Colonic mucosa (tissue), 4 donors: ENCODE measurements around the gene KRTAP10-4. TPM values are rescaled to one million over a fixed set of nuclear protein-coding genes. Genes with fewer than 3 reads are reported as not detected.
"Not testable (repeated sequence)": the region's sequence is repeated elsewhere in the genome, so short reads cannot be mapped to it uniquely, and the experiment has no call there.

Experiments used
- DNase-seq: peaks from one replicate; pipeline ENCODE4 v3.0.0-alpha.2; 2020
- H3K27ac ChIP-seq: fragments of 200-600 bp; one replicate; pipeline ENCODE4 v1.8.0; 2021
- H3K27me3 ChIP-seq: fragments of 200-600 bp; one replicate; pipeline ENCODE4 v1.8.0; 2021
- H3K36me3 ChIP-seq: fragments of 200-600 bp; one replicate; pipeline ENCODE4 v1.8.0; 2021
- H3K4me1 ChIP-seq: fragments of 200-600 bp; one replicate; pipeline ENCODE4 v1.8.0; 2021; ENCODE audit warnings: mild to moderate bottlenecking
- H3K4me3 ChIP-seq: fragments of 200-600 bp; one replicate; pipeline ENCODE4 v1.8.0; 2021
- H3K9ac ChIP-seq, 2 donors: one replicate each; pipeline ENCODE4 v1.7.0; 2013; ENCODE audit warnings: control low read depth in 2 of 2, low read depth in 2 of 2, low read length in 2 of 2
- H3K9me3 ChIP-seq: fragments of 200-600 bp; one replicate; pipeline ENCODE4 v1.8.0; 2021
- CTCF ChIP-seq: fragments of 200-600 bp; IDR thresholded peaks from one replicate; pipeline ENCODE4 v1.8.0; 2022; ENCODE audit warnings: antibody characterized with exemption, mild to moderate bottlenecking
- intact Hi-C: fragments of 100-400 bp; cut with DNase I; formaldehyde crosslinking; loops from one replicate; pipeline ENCODE4 v1.14.1; 2022
- total RNA-seq, 2 donors: library from RNA; stranded (reverse); fragmentation: NEBNext Ultra II Directional in 1 of 2; extraction: Animal tissue kit (Norgen Biotek cat#: 25700) in 1 of 2; gene quantifications; one replicate each; pipeline ENCODE4 v1.2.1, GENCODE V29; 2021
- donor health status: healthy.
- donor health status: DM: no; HTN: no; CAD: no.
- donor health status: DM: no; HTN: no; CAD: no.

The KRTAP10-4 gene
- total RNA-seq, 2 donors from 2014 or later: not detected

- TF ChIP-seq CTCF: no peak
- H3K9ac ChIP-seq: no peak overlapping the region
- H3K4me1 ChIP-seq: no peaks in the 10 kb centered on the region
- H3K9me3 ChIP-seq: no peaks in the 10 kb centered on the region
- intact Hi-C loops: no loop called here
- no peak for DNase-seq
- H3K27ac ChIP-seq: no peak overlapping the region
- H3K36me3 ChIP-seq: no peaks in the 10 kb centered on the region
- no peak overlapping the region for H3K4me3 ChIP-seq
- H3K27me3 ChIP-seq: no peaks in the 10 kb centered on the region
These were observed 16.8 kb downstream of the KRTAP10-4 start for GRCh38 chr21:44590311-44590721.

GRCh38 chr21:44590897-44591800, 17.6 kb downstream of the KRTAP10-4 start:
- H3K27me3 ChIP-seq, DNase-seq, intact Hi-C loops, H3K27ac ChIP-seq, H3K4me1 ChIP-seq, H3K9ac ChIP-seq, H3K36me3 ChIP-seq, H3K9me3 ChIP-seq, H3K4me3 ChIP-seq: not testable (repeated sequence)

- DNase-seq, H3K36me3 ChIP-seq, H3K4me3 ChIP-seq, H3K9me3 ChIP-seq, H3K9ac ChIP-seq, H3K27me3 ChIP-seq, H3K4me1 ChIP-seq, H3K27ac ChIP-seq, intact Hi-C loops: not testable (repeated sequence)
These were observed 18.2 kb downstream of the KRTAP10-4 start for GRCh38 chr21:44591801-44592130.

- no peaks in the 10 kb centered on the region for H3K27me3 ChIP-seq
- H3K27ac ChIP-seq: no peak within 1 kb of the TSS
- no peak within 1 kb of the TSS for H3K4me3 ChIP-seq
- no peak within 1 kb of the TSS for H3K9ac ChIP-seq
- H3K9me3 ChIP-seq: no peaks in the 10 kb centered on the region
- no peaks in the 10 kb centered on the region for H3K36me3 ChIP-seq
- no peak for DNase-seq
- TF ChIP-seq CTCF: no peak
- intact Hi-C loops: no loop called here
- no peaks in the 10 kb centered on the region for H3K4me1 ChIP-seq
These were observed 19.1 kb downstream of the KRTAP10-4 start, which contains the start of gene KRTAP10-6 for GRCh38 chr21:44592446-44593311. Gene KRTAP10-6, minus strand, starts transcription at chr21:44592505. Its CDS starts 21 bp downstream, at chr21:44592484.

- no peaks in the 10 kb centered on the region for H3K27me3 ChIP-seq
- TF ChIP-seq CTCF: no peak
- no peak for DNase-seq
- no peak overlapping the region for H3K9ac ChIP-seq
- H3K27ac ChIP-seq: no peak overlapping the region
- no peaks in the 10 kb centered on the region for H3K9me3 ChIP-seq
- no peak overlapping the region for H3K4me3 ChIP-seq
- no peaks in the 10 kb centered on the region for H3K4me1 ChIP-seq
- no peaks in the 10 kb centered on the region for H3K36me3 ChIP-seq
- intact Hi-C loops: no loop called here
These were observed 20.3 kb downstream of the KRTAP10-4 start for GRCh38 chr21:44593598-44594405.

- Histone ChIP-seq H3K9me3 (no peaks in the 10 kb centered on the region), H3K4me3 (no peak overlapping the region), H3K4me1 (no peaks in the 10 kb centered on the region), H3K27ac (no peak overlapping the region), H3K9ac (no peak overlapping the region), H3K36me3 (no peaks in the 10 kb centered on the region), H3K27me3 (no peaks in the 10 kb centered on the region)
- TF ChIP-seq CTCF: no peak
- intact Hi-C loops: no loop called here
- DNase-seq: no peak
These were observed 20.9 kb downstream of the KRTAP10-4 start for GRCh38 chr21:44594406-44594916.
